Hypothalamus (tissue), 51 donors: ENCODE measurements around the gene KIF4A.
"Not testable (repeated sequence)": the region's sequence is repeated elsewhere in the genome, so short reads cannot be mapped to it uniquely, and the experiment has no call there.

Source experiments
- DNase-seq, 51 donors: peaks; one replicate each; lab custom pipeline; 2025; lab: John Stamatoyannopoulos, UW

Gene KIF4A

GRCh38 chrX:70289793-70290770 lies at the start of gene KIF4A, which contains the start of gene PDZD11:
Gene KIF4A, plus strand, starts transcription at chrX:70290104. Its CDS starts 355 bp downstream, at chrX:70290459.
Gene PDZD11, minus strand, starts transcription at chrX:70289927. Its CDS starts 586 bp downstream, at chrX:70289341.
- DNase-seq: peak in 48 of 51 donors; percentile 2 to 76 (median 52)

- no peak for DNase-seq
These were observed 49.2 kb upstream of the KIF4A start for GRCh38 chrX:70240751-70241150.

GRCh38 chrX:70241501-70241900 lies 48.4 kb upstream of the KIF4A start:
- DNase-seq: no peak

GRCh38 chrX:70243601-70244000 lies 46.3 kb upstream of the KIF4A start:
- not testable (repeated sequence) for DNase-seq

GRCh38 chrX:70244881-70245280 lies 45.0 kb upstream of the KIF4A start:
- no peak for DNase-seq

GRCh38 chrX:70247252-70247651 lies 42.7 kb upstream of the KIF4A start:
- no peak for DNase-seq

- no peak for DNase-seq
These were observed 37.4 kb upstream of the KIF4A start for GRCh38 chrX:70252491-70252890.

- no peak for DNase-seq
These were observed 36.4 kb upstream of the KIF4A start for GRCh38 chrX:70253377-70254062.

- no peak for DNase-seq
These were observed 35.9 kb upstream of the KIF4A start for GRCh38 chrX:70254063-70254400.

GRCh38 chrX:70254909-70255308 lies 35.0 kb upstream of the KIF4A start:
- no peak for DNase-seq

- no peak for DNase-seq
These were observed 34.5 kb upstream of the KIF4A start for GRCh38 chrX:70255452-70255851.

GRCh38 chrX:70257423-70258288 lies 32.2 kb upstream of the KIF4A start:
- no peak for DNase-seq

- DNase-seq: no peak
These were observed 29.8 kb upstream of the KIF4A start, which contains the start of gene P2RY4 for GRCh38 chrX:70260104-70260503. Gene P2RY4, minus strand, starts transcription at chrX:70260204. Its CDS starts 580 bp downstream, at chrX:70259624.

- DNase-seq: peak in 17 of 51 donors; percentile 0 to 11 (median 2)
These were observed 26.8 kb upstream of the KIF4A start for GRCh38 chrX:70262952-70263567.

- no peak for DNase-seq
These were observed 25.1 kb upstream of the KIF4A start for GRCh38 chrX:70264784-70265183.

- DNase-seq: no peak
These were observed 21.9 kb upstream of the KIF4A start, which contains the start of gene ARR3 for GRCh38 chrX:70268034-70268433. Gene ARR3, plus strand, starts transcription at chrX:70268334. Its CDS starts 1,052 bp downstream, at chrX:70269386.

GRCh38 chrX:70274029-70274428 lies 15.9 kb upstream of the KIF4A start:
- DNase-seq: not testable (repeated sequence)

- no peak for DNase-seq
These were observed 10.8 kb upstream of the KIF4A start for GRCh38 chrX:70279081-70279480.

GRCh38 chrX:70280573-70280972 lies 9.3 kb upstream of the KIF4A start:
- DNase-seq: no peak

GRCh38 chrX:70281951-70282350 lies 8.0 kb upstream of the KIF4A start, which contains the start of gene RAB41:
Gene RAB41, plus strand, starts transcription at chrX:70282172. Its CDS starts 46 bp downstream, at chrX:70282218.
- DNase-seq: no peak
